H9 (cell line): ENCODE measurements around the gene VMAC. TPM values are rescaled to one million over a fixed set of nuclear protein-coding genes. Genes with fewer than 3 reads are reported as not detected.

Experiments
- DNase-seq: peaks from one replicate; pipeline ENCODE4 v3.0.0-alpha.2; 2017
- H2AFZ ChIP-seq: one replicate; pipeline ENCODE4 v1.6.1; 2013; ENCODE audit warnings: mild to moderate bottlenecking, low read length, control low read depth, moderate library complexity
- H2AK5ac ChIP-seq: 2 replicates; pipeline ENCODE4 v1.6.1; 2013; ENCODE audit warnings: low read length, control low read depth, mixed read lengths; ENCODE audit not compliant: insufficient read length
- H2BK120ac ChIP-seq: one replicate; pipeline ENCODE4 v1.6.1; 2013; ENCODE audit warnings: low read depth, mild to moderate bottlenecking, low read length, control low read depth, inconsistent platforms; ENCODE audit not compliant: poor library complexity, severe bottlenecking
- H2BK12ac ChIP-seq: 2 replicates; pipeline ENCODE4 v1.6.1; 2013; ENCODE audit warnings: low read length, control low read depth, mixed read lengths, low read depth; ENCODE audit not compliant: insufficient read length
- H2BK15ac ChIP-seq: 2 replicates; pipeline ENCODE4 v1.6.1; 2013; ENCODE audit warnings: low read depth, low read length, control low read depth
- H2BK20ac ChIP-seq: one replicate; pipeline ENCODE4 v1.6.1; 2013; ENCODE audit warnings: low read depth, mild to moderate bottlenecking, low read length, control low read depth, inconsistent platforms; ENCODE audit not compliant: poor library complexity, severe bottlenecking
- H2BK5ac ChIP-seq: 2 replicates; pipeline ENCODE4 v1.6.1; 2013; ENCODE audit warnings: low read length, control low read depth, mixed read lengths; ENCODE audit not compliant: insufficient read length
- H3K14ac ChIP-seq: 2 replicates; pipeline ENCODE4 v1.6.1; 2013; ENCODE audit warnings: low read length, control low read depth; ENCODE audit not compliant: insufficient read depth
- H3K18ac ChIP-seq: 2 replicates; pipeline ENCODE4 v1.6.1; 2013; ENCODE audit warnings: low read depth, mild to moderate bottlenecking, mixed read lengths, low read length, control low read depth; ENCODE audit not compliant: insufficient read length
- H3K23ac ChIP-seq: 2 replicates; pipeline ENCODE4 v1.6.1; 2013; ENCODE audit warnings: low read length, control low read depth, mixed read lengths, low read depth; ENCODE audit not compliant: insufficient read length
- H3K23me2 ChIP-seq: 2 replicates; pipeline ENCODE4 v1.6.1; 2013; ENCODE audit warnings: low read depth, mild to moderate bottlenecking, mixed read lengths, low read length, control low read depth; ENCODE audit not compliant: insufficient read length, poor library complexity, severe bottlenecking
- H3K27ac ChIP-seq: 2 replicates; pipeline ENCODE4 v1.5.1; 2013; ENCODE audit warnings: low read length, control low read depth, mixed read lengths, low read depth; ENCODE audit not compliant: insufficient read length
- H3K27me3 ChIP-seq: 2 replicates; pipeline ENCODE4 v1.6.1; 2013; ENCODE audit warnings: low read length, control low read depth, inconsistent platforms; ENCODE audit not compliant: insufficient read depth
- H3K4ac ChIP-seq: 2 replicates; pipeline ENCODE4 v1.6.1; 2013; ENCODE audit warnings: low read depth, mild to moderate bottlenecking, control low read depth, inconsistent platforms, low read length, moderate library complexity
- H3K4me1 ChIP-seq: 2 replicates; pipeline ENCODE4 v1.6.1; 2013; ENCODE audit warnings: low read length, control low read depth, inconsistent platforms; ENCODE audit not compliant: insufficient read depth
- H3K4me2 ChIP-seq: 2 replicates; pipeline ENCODE4 v1.6.1; 2013; ENCODE audit warnings: low read length, control low read depth, mixed read lengths; ENCODE audit not compliant: insufficient read length, insufficient read depth
- H3K56ac ChIP-seq: 2 replicates; pipeline ENCODE4 v1.6.1; 2013; ENCODE audit warnings: low read depth, mild to moderate bottlenecking, mixed read lengths, low read length, control low read depth; ENCODE audit not compliant: insufficient read length
- H3K79me1 ChIP-seq: 2 replicates; pipeline ENCODE4 v1.6.1; 2013; ENCODE audit warnings: low read depth, mild to moderate bottlenecking, moderate library complexity, low read length, control low read depth, inconsistent platforms; ENCODE audit not compliant: insufficient read depth, poor library complexity, severe bottlenecking
- H3K79me2 ChIP-seq: 2 replicates; pipeline ENCODE4 v1.6.1; 2013; ENCODE audit warnings: low read length, control low read depth, inconsistent platforms; ENCODE audit not compliant: insufficient read depth
- H3K9ac ChIP-seq: 2 replicates; pipeline ENCODE4 v1.6.1; 2013; ENCODE audit warnings: low read length, control low read depth, mixed read lengths; ENCODE audit not compliant: insufficient read length; ENCODE audit errors: extremely low read depth
- H3K9me3 ChIP-seq: one replicate; pipeline ENCODE4 v1.6.1; 2013; ENCODE audit warnings: low read depth, low read length, inconsistent platforms; ENCODE audit not compliant: control insufficient read depth
- H3T11ph ChIP-seq: one replicate; pipeline ENCODE4 v1.6.1; 2013; ENCODE audit warnings: mild to moderate bottlenecking, low read length, control low read depth, inconsistent platforms
- H4K20me1 ChIP-seq: one replicate; pipeline ENCODE4 v1.6.1; 2013; ENCODE audit not compliant: control insufficient read depth, insufficient read length, insufficient read depth
- H4K5ac ChIP-seq: 2 replicates; pipeline ENCODE4 v1.6.1; 2013; ENCODE audit warnings: low read depth, mild to moderate bottlenecking, mixed read lengths, low read length, control low read depth; ENCODE audit not compliant: insufficient read length
- H4K8ac ChIP-seq: replicated peaks from 2 replicates; pipeline ENCODE4 v1.6.1; 2013; ENCODE audit warnings: low read length, control low read depth, mixed read lengths, low read depth; ENCODE audit not compliant: insufficient read length
- H4K91ac ChIP-seq: 2 replicates; pipeline ENCODE4 v1.6.1; 2013; ENCODE audit warnings: low read depth, mild to moderate bottlenecking, moderate library complexity, mixed read lengths, low read length, control low read depth; ENCODE audit not compliant: insufficient read length
- H3K27ac Mint-ChIP-seq, 3 experiments: 2 replicates in 2 of 3; 3 replicates in 1 of 3; pipeline ENCODE4 v1.8.0; 2020 to 2021; ENCODE audit warnings: mixed read lengths in 3 of 3, mild to moderate bottlenecking in 1 of 3, moderate library complexity in 1 of 3
- H3K27me3 Mint-ChIP-seq: 2 replicates; pipeline ENCODE4 v1.8.0; 2021; ENCODE audit warnings: low read depth, mild to moderate bottlenecking, moderate library complexity, mixed read lengths
- H3K36me3 Mint-ChIP-seq, 3 experiments: 2 replicates in 2 of 3; 3 replicates in 1 of 3; pipeline ENCODE4 v1.8.0; 2020 to 2021; ENCODE audit warnings: low read depth in 3 of 3, mixed read lengths in 3 of 3; ENCODE audit not compliant: insufficient read depth in 1 of 3
- H3K4me1 Mint-ChIP-seq, 2 experiments: 2 replicates each; pipeline ENCODE4 v1.8.0; 2020; ENCODE audit warnings: mixed read lengths in 2 of 2
- H3K4me3 Mint-ChIP-seq, 2 experiments: 2 replicates in 1 of 2; 3 replicates in 1 of 2; pipeline ENCODE4 v1.8.0; 2020 to 2021; ENCODE audit warnings: mild to moderate bottlenecking in 2 of 2, mixed read lengths in 2 of 2, moderate library complexity in 1 of 2
- H3K9me3 Mint-ChIP-seq, 2 experiments: 2 replicates in 1 of 2; 3 replicates in 1 of 2; pipeline ENCODE4 v1.8.0; 2020; ENCODE audit warnings: mild to moderate bottlenecking in 2 of 2, mixed read lengths in 2 of 2, moderate library complexity in 1 of 2
- WGBS: extraction: QIAGEN DNeasy Blood & Tissue Kit; methylation state at CpG from one replicate; pipeline ENCODE4 v1.1.7; 2013; ENCODE audit warnings: missing lambda C conversion rate, low lambda C conversion rate, mixed read lengths; ENCODE audit not compliant: insufficient read length; ENCODE audit errors: extremely low coverage; 5-methylcytosine and 5-hydroxymethylcytosine counted together
- total RNA-seq: library from RNA; stranded (reverse); gene quantifications from 2 replicates; pipeline ENCODE4 v1.2.1, GENCODE V29; 2021
- TF ChIP-seq, protein P1 (sequence below): fragments of 200-600 bp; sonication (generic); conservative IDR thresholded peaks from 3 replicates; pipeline ENCODE4 v1.8.0; 2021; ENCODE audit warnings: antibody characterized with exemption, mild to moderate bottlenecking

The VMAC gene
- total RNA-seq, 1 experiment from 2014 or later = 2.2 TPM

DNA sequence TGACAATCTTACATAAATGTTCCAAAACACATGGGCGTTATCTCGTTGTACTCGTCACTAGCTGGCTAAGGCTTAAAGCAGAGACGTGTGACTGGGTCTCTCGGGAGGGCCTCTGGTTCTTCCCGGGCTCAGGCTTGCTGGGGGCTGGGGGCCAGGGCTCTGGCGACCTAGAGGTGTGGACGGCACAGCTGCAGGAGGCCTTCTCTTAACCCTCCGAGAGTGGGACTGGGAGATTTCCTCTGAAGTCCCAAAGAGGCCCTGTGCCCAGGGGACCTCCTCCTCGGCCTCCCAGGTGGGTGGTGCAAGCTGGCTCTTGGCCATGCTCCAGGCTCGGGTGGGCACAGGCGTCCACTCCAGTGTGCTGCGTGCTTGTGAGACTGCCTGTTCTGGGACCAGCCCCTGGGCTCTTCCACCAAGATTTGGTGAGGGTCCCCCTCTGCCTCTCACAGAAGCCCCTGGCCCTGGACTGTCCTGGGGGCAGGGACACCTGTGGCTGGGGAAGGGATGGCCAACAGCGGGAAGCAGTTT lies 11.6 kb downstream of the VMAC start:
- no peak overlapping the region for H4K91ac ChIP-seq
- no peak overlapping the region for H4K8ac ChIP-seq
- no peaks in the 10 kb centered on the region for H4K20me1 ChIP-seq
- TF ChIP-seq, protein P1, sequence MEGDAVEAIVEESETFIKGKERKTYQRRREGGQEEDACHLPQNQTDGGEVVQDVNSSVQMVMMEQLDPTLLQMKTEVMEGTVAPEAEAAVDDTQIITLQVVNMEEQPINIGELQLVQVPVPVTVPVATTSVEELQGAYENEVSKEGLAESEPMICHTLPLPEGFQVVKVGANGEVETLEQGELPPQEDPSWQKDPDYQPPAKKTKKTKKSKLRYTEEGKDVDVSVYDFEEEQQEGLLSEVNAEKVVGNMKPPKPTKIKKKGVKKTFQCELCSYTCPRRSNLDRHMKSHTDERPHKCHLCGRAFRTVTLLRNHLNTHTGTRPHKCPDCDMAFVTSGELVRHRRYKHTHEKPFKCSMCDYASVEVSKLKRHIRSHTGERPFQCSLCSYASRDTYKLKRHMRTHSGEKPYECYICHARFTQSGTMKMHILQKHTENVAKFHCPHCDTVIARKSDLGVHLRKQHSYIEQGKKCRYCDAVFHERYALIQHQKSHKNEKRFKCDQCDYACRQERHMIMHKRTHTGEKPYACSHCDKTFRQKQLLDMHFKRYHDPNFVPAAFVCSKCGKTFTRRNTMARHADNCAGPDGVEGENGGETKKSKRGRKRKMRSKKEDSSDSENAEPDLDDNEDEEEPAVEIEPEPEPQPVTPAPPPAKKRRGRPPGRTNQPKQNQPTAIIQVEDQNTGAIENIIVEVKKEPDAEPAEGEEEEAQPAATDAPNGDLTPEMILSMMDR = no peak
- WGBS = no CpG with 5 or more reads among the region's 14 CpGs
- no peaks in the 10 kb centered on the region for H3K23me2 ChIP-seq
- H3K14ac ChIP-seq = no peak overlapping the region
- no peak overlapping the region for H2BK15ac ChIP-seq
- H4K5ac ChIP-seq = no peak overlapping the region
- no peaks in the 10 kb centered on the region for H3K4me1 ChIP-seq
- Mint-ChIP-seq H3K4me3 (no peak overlapping the region), H3K36me3 (peaks cover 11 to 45% (median 34%) of the 10 kb centered on the region in 3 experiments), H3K4me1 (no peaks in the 10 kb centered on the region), H3K9me3 (no peaks in the 10 kb centered on the region), H3K27me3 (no peaks in the 10 kb centered on the region; the same call in 1 of the 2 replicates), H3K27ac (no peak overlapping the region)
- no peak overlapping the region for H2BK120ac ChIP-seq
- no peak for DNase-seq
- no peak overlapping the region for H2AFZ ChIP-seq
- H2BK12ac ChIP-seq = no peak overlapping the region
- H3K9me3 ChIP-seq = no peaks in the 10 kb centered on the region
- no peaks in the 10 kb centered on the region for H3K79me2 ChIP-seq
- H2AK5ac ChIP-seq = no peak overlapping the region
- H3K4me2 ChIP-seq = no peak overlapping the region
- H3T11ph ChIP-seq = no peak overlapping the region
- no peak overlapping the region for H3K18ac ChIP-seq
- H3K79me1 ChIP-seq = no peaks in the 10 kb centered on the region
- H2BK5ac ChIP-seq = no peak overlapping the region
- no peak overlapping the region for H3K4ac ChIP-seq
- no peak overlapping the region for H3K23ac ChIP-seq
- no peak overlapping the region for H3K9ac ChIP-seq
- H3K56ac ChIP-seq = no peak overlapping the region
- no peak overlapping the region for H2BK20ac ChIP-seq
- no peaks in the 10 kb centered on the region for H3K27me3 ChIP-seq
- no peak overlapping the region for H3K27ac ChIP-seq
